Suprapubic skin (tissue), 4 donors: ENCODE measurements around the gene NR2F6.

Source experiments
- CTCF ChIP-seq, 2 donors: fragments of 200-600 bp in 1 of 2; fragments of 450-650 bp in 1 of 2; sonication (generic) in 1 of 2; IDR thresholded peaks; one replicate each; pipeline ENCODE4 v1.5.1; 2016 to 2019; ENCODE audit warnings: antibody characterized with exemption in 2 of 2, mild to moderate bottlenecking in 1 of 2, moderate library complexity in 1 of 2
- EP300 ChIP-seq: sonication (generic); formaldehyde crosslinking; IDR thresholded peaks from one replicate; pipeline ENCODE4 v1.6.1; 2017; ENCODE audit warnings: antibody characterized with exemption
- POLR2A ChIP-seq, 2 donors: fragments of 450-650 bp; IDR thresholded peaks; one replicate each; pipeline ENCODE4 v1.6.1; 2017; ENCODE audit warnings: antibody characterized with exemption in 2 of 2, mild to moderate bottlenecking in 2 of 2, moderate library complexity in 2 of 2
- POLR2AphosphoS5 ChIP-seq, 3 donors: sonication (generic); formaldehyde crosslinking; IDR thresholded peaks; one replicate each; pipeline ENCODE4 v1.6.1; 2017; ENCODE audit warnings: antibody characterized with exemption in 3 of 3

GRCh38 chr19:17235300-17235970 is 10.3 kb downstream of the NR2F6 start:
- TF ChIP-seq CTCF (IDR thresholded peaks at IDR 0.05) (peak; percentile 19 to 62), EP300 (no peak), POLR2A (IDR thresholded peaks at IDR 0.05) (no peak), POLR2AphosphoS5 (IDR thresholded peaks at IDR 0.05) (no peak)
